AG09319 (cell line): ENCODE results near the gene NRL.

Source experiments
- DNase-seq: peaks from one replicate; pipeline ENCODE4 v3.0.0-alpha.2; 2010; ENCODE audit warnings: low read depth; ENCODE audit errors: extremely low read depth
- TF ChIP-seq, protein P1 (sequence below): IDR thresholded peaks from 2 replicates; pipeline ENCODE4 v1.5.1; 2011; ENCODE audit warnings: low read depth, mild to moderate bottlenecking, inconsistent platforms, low read length, moderate library complexity

NRL gene

DNA sequence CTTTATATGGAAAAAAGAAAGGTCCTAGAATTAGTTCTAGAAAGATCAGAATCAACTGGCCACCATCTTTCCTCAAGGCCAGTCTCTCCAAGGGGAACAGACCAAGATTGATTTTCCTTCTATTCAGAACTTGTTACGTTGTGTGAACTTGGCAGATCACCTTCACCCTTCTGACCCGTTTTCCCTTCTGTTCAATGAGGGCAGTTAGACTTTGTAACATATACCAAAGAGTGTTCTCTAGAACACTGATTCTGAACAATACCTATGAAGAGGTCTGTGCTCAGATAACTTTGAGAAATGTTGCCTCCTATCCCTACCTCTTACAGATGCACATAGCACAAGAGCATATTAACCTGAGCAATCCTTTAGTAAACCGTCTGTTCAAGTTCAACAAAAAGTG is 31.3 kb downstream of the NRL start:
- TF ChIP-seq, protein P1, sequence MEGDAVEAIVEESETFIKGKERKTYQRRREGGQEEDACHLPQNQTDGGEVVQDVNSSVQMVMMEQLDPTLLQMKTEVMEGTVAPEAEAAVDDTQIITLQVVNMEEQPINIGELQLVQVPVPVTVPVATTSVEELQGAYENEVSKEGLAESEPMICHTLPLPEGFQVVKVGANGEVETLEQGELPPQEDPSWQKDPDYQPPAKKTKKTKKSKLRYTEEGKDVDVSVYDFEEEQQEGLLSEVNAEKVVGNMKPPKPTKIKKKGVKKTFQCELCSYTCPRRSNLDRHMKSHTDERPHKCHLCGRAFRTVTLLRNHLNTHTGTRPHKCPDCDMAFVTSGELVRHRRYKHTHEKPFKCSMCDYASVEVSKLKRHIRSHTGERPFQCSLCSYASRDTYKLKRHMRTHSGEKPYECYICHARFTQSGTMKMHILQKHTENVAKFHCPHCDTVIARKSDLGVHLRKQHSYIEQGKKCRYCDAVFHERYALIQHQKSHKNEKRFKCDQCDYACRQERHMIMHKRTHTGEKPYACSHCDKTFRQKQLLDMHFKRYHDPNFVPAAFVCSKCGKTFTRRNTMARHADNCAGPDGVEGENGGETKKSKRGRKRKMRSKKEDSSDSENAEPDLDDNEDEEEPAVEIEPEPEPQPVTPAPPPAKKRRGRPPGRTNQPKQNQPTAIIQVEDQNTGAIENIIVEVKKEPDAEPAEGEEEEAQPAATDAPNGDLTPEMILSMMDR, result no peak
- no peak for DNase-seq

DNA sequence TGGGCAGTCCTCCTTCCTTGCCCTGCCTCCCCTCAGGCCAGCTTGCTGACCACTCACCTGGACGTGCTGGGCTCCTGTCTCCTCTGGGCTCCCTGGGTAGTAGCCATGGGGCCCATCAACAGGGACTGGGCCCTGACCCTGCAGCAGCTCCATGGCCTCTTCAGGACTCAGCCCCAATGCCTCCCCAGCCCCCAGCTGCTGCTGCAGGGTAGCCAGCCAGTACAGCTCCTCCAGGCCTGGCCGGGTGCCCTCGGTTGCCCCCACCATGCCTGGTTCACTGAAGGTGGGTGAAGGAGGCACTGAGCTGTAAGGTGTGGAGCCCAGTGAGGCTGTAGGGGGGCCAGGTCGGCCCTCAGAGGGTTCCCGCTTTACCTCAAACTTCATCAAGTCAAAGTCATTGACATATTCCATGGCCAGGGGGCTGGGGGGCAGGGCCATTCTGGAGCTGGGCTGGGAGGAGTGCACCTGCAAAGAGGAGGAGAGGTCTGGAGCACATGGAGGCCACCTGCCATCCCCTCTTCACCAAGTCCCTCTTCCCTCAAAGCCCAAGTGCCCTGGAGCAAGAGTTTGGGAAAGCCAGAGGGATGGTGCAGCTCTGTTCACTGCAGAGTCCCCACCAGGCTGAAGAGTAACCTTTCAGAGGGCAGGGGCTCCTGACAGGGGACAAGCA is 32.2 kb downstream of the NRL start:
- TF ChIP-seq, protein P1, result no peak
- no peak for DNase-seq

DNA sequence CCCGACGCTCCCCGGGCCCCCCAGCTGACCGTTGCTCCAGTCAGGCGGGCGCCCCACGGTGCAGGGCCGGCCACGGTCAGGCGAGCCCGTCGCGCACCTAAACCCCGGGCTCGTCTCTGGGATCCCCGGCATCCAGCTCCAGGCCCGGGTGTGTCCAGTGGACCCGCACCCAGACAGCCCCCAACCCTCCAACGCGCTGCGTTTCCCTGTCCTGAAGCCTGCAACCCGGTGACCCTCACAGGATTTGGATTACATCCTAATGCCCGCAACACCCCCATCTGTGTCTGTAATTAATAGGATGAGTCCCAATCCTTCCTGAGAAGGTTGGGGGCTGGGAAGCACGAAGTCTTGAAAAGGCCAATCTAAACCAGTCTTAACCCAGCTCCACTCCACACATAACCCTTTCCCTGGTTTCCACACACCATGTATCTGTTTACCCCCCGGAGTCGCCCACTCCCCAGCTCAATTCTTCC is 33.0 kb downstream of the NRL start:
- DNase-seq, result no peak
- TF ChIP-seq, protein P1, result no peak

DNA sequence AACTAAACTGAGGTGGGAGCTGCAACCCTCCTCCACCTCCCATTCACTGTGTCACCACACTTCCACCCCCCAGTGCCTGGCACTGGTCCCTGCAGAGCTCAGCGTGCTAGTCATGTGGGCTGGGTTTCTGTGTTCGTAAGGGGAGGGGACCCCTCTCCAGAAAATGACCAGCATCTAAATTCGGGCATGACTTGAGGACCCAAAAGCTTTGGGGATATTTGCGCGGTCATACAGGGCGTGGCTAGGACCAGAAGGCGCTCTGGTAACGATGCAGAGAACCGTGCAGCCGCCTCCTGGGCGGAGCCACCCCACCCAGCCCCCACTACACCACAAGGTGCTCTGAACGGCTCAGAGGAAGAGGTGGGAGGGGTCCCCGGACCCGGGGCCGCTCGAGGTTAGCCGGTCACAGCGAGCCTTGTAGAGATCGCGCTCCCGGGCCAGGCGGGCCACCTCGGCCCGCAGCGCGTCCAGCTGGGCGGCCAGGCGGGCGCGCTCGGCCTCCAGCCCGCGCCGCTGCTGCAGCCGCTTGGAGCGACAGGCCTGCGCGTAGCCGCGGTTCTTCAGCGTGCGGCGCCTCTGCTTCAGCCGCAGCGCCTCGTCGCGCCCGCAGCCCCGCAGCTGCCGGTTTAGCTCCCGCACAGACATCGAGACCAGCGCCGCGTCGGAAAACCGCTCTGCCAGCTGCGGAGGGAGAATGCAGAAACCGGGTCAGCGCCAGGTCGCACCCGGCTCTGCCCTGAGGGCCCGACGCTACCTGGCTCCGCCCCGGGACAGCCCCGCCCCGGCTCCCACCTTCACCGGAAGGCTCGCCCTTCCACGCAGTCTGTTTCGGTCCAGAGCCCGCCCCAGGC is 33.6 kb downstream of the NRL start:
- TF ChIP-seq, protein P1, result no peak
- DNase-seq, result no peak

DNA sequence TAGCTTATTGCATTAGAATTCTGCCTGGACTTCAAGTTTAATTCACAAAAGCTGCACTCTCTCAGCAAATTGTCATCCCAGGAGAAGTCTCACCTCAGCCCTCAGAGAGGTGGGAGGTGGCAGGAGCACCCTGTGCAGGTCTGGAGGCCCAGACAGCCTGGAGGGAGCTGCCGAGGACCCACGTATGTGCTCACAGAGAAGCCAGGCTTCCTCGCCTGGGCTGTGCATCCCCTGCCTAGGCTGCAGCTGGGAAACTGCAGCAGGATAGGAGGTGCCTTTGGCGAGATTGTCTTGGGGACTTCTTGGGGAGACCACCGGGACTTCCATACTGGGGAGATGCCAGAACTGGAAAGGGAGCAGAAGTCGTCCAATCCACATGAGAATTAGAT is 34.6 kb downstream of the NRL start:
- no peak for DNase-seq
- TF ChIP-seq, protein P1, result no peak

DNA sequence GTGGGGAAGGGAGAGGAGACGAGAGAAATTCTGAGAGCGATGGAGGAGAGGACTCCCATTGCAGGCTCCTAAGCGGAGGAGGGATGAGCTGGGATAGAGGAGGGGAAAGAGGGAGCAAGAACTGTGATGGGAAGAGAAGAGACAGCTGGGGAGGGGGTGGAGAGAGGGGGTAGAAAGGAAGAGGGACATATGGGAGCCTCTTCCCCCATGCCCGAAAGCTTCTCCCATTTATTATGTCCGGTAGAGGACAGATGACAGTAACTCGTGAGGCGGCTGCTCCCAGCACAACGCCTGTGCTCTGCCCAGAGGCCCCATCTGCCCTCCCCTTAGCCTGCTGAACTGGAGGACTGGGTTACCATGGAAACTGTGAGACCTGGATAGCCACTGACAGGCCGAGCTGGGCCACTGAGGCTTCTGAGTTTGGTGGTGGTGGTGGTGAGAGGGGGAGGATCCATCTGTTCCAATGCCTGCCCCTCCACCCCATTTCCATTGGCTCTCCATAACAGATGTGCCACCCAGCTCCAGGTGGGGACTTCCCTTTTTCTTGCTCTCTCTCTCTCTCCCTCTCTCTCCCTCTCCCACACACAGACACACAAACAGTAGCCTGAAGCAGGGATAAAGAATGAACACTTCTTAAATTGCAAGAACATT is 35.1 kb downstream of the NRL start:
- DNase-seq, result no peak
- TF ChIP-seq, protein P1, result no peak

DNA sequence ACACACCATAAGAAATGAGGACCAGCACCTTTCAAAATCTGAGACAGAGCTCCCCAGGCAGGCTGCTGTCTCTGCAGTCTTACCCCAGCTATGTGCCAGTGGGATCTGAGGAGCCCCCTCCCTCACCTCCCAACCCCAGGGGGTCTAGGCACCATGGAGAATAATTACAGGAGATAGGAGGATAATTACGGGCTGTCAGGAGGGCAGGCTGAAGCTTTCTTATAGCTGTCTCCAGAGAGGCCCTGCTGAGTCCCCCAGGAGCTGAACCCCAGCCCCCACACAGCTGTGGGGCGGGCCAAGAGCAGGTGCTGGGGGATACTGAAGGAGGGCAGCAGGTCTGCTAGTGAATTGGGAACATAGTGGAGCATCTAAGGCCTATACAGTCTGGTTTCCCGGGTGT is 36.6 kb downstream of the NRL start:
- TF ChIP-seq, protein P1, result no peak
- no peak for DNase-seq
